HepG2 (cell line): Measurements from ENCODE around the gene BTBD17. TPM values are rescaled to one million over a fixed set of nuclear protein-coding genes. Genes with fewer than 3 reads are reported as not detected.

Source experiments
- ATF2 ChIP-seq: sonication (generic); formaldehyde crosslinking; IDR thresholded peaks from 2 replicates; pipeline ENCODE4 v1.4.0; 2020; ENCODE audit warnings: missing genetic modification reagents
- ATF7 ChIP-seq, 2 experiments: fragments of 450-650 bp in 1 of 2; sonication (generic) in 1 of 2; formaldehyde crosslinking in 1 of 2; IDR thresholded peaks; 2 replicates each; pipeline versions ENCODE4 v1.4.0 to v1.6.1; 2016 to 2020; ENCODE audit warnings: antibody characterized with exemption in 1 of 2, mild to moderate bottlenecking in 1 of 2, missing genetic modification reagents in 1 of 2
- BCL3 ChIP-seq: sonication (generic); formaldehyde crosslinking; IDR thresholded peaks from 2 replicates; pipeline ENCODE4 v1.5.1; 2020; ENCODE audit warnings: mild to moderate bottlenecking, missing genetic modification reagents, moderate library complexity
- CSRNP1 ChIP-seq: sonication (generic); formaldehyde crosslinking; IDR thresholded peaks from 2 replicates; pipeline ENCODE4 v1.8.1; 2023; ENCODE audit warnings: mild to moderate bottlenecking, missing genetic modification reagents
- DMAP1 ChIP-seq: IDR thresholded peaks from 2 replicates; pipeline ENCODE4 v1.6.1; 2016
- JUNB ChIP-seq: sonication (generic); formaldehyde crosslinking; IDR thresholded peaks from 2 replicates; pipeline ENCODE4 v1.8.0; 2022; ENCODE audit warnings: missing genetic modification reagents, mild to moderate bottlenecking, borderline replicate concordance
- KDM2A ChIP-seq: sonication (generic); formaldehyde crosslinking; IDR thresholded peaks from 2 replicates; pipeline ENCODE4 v1.4.0; 2020; ENCODE audit warnings: low read depth, missing genetic modification reagents, borderline replicate concordance
- KMT2A ChIP-seq: sonication (generic); formaldehyde crosslinking; IDR thresholded peaks from 2 replicates; pipeline ENCODE4 v1.4.0; 2020; ENCODE audit warnings: missing genetic modification reagents
- MAFF ChIP-seq: IDR thresholded peaks from 2 replicates; pipeline ENCODE4 v1.6.1; 2011; ENCODE audit warnings: low read depth, low read length, improper control_type of control experiment
- POLR2AphosphoS2 ChIP-seq: IDR thresholded peaks from 2 replicates; pipeline ENCODE4 v1.6.1; 2011; ENCODE audit warnings: low read depth, low read length, improper control_type of control experiment
- RAD21 ChIP-seq: fragments of 450-650 bp; formaldehyde crosslinking; IDR thresholded peaks from 2 replicates; pipeline ENCODE4 v1.5.0; 2020; ENCODE audit warnings: mild to moderate bottlenecking
- RXRB ChIP-seq: IDR thresholded peaks from 2 replicates; pipeline ENCODE4 v1.6.1; 2016; ENCODE audit warnings: borderline replicate concordance, missing genetic modification reagents, missing compliant biosample characterization
- SKIL ChIP-seq: sonication (generic); formaldehyde crosslinking; IDR thresholded peaks from 2 replicates; pipeline ENCODE4 v1.8.0; 2022; ENCODE audit warnings: missing genetic modification reagents, mild to moderate bottlenecking, moderate library complexity, borderline replicate concordance
- SMAD1 ChIP-seq: sonication (generic); formaldehyde crosslinking; IDR thresholded peaks from 2 replicates; pipeline ENCODE4 v1.4.0; 2020; ENCODE audit warnings: missing genetic modification reagents, low read depth, mild to moderate bottlenecking, borderline replicate concordance
- SOX5 ChIP-seq: IDR thresholded peaks from 2 replicates; pipeline ENCODE4 v1.6.1; 2016; ENCODE audit warnings: borderline replicate concordance
- SRSF1 ChIP-seq: fragments of 200-400 bp; formaldehyde crosslinking; optimal IDR thresholded peaks from 2 replicates; pipeline ENCODE3; 2017; ENCODE audit warnings: mild to moderate bottlenecking, low read depth, low read length, moderate library complexity
- TCF12 ChIP-seq, 2 experiments: fragments of 450-650 bp in 1 of 2; sonication (generic) in 1 of 2; formaldehyde crosslinking in 1 of 2; IDR thresholded peaks; 2 replicates each; pipeline versions ENCODE4 v1.6.1 to v1.8.0; 2017 to 2022; ENCODE audit warnings: antibody characterized with exemption in 1 of 2, mild to moderate bottlenecking in 1 of 2, missing genetic modification reagents in 1 of 2, moderate library complexity in 1 of 2
- ZGPAT ChIP-seq: IDR thresholded peaks from 2 replicates; pipeline ENCODE4 v1.6.1; 2016; ENCODE audit warnings: mild to moderate bottlenecking
- ZIK1 ChIP-seq: sonication (generic); formaldehyde crosslinking; IDR thresholded peaks from 2 replicates; pipeline ENCODE4 v1.5.0; 2020; ENCODE audit warnings: mild to moderate bottlenecking, low read depth, missing genetic modification reagents, borderline replicate concordance
- ZNF501 ChIP-seq: sonication (generic); formaldehyde crosslinking; IDR thresholded peaks from 2 replicates; pipeline ENCODE4 v1.5.1; 2020; ENCODE audit warnings: mild to moderate bottlenecking, moderate library complexity, missing genetic modification reagents
- ZNF740 ChIP-seq: sonication (generic); formaldehyde crosslinking; IDR thresholded peaks from 2 replicates; pipeline ENCODE4 v1.4.0; 2020; ENCODE audit warnings: missing genetic modification reagents
- polyA plus RNA-seq, 8 experiments: library from polyadenylated mRNA; depleted of rRNA in 3 of 8; stranded (reverse) in 7 of 8; unstranded in 1 of 8; fragments of >200 nt; fragmentation: Illumina TruSeq in 4 of 8; extraction: Trizol in 4 of 8; gene quantifications; 2 replicates each; pipeline versions ENCODE4 v1.2.1 to v1.2.3, GENCODE V29; 2011 to 2016; ENCODE audit warnings: low read depth in 4 of 8, missing spikeins in 1 of 8, mixed read lengths in 1 of 8; ENCODE audit not compliant: insufficient read depth in 1 of 8
- total RNA-seq, 5 experiments: library from RNA; depleted of rRNA; stranded (reverse); fragments of >200 nt; fragmentation: Illumina TruSeq; extraction: Trizol; gene quantifications; 2 replicates each; pipeline ENCODE4 v1.2.3, GENCODE V29; 2016; ENCODE audit warnings: low read depth in 1 of 5

The BTBD17 gene
- total and polyA plus RNA-seq, 2 of the 13 experiments (the other 11 are each of a cell fraction or from before 2014, with no cell fraction given), result not detected

GRCh38 chr17:74368341-74369081 is 6.8 kb upstream of the BTBD17 start (continued):
- TF ChIP-seq ZNF740 (CRISPR knock-in tag) (peak; percentile 87), KMT2A (no peak), ZNF501 (peak; percentile 67), SOX5 (no peak), MAFF (no peak), KDM2A (CRISPR knock-in tag) (peak; percentile 48; the same call in 1 of the 2 replicates), SKIL (no peak), SMAD1 (CRISPR knock-in tag) (0 out of 2 replicates have a peak, but pooled peaks have one; percentile 26), CSRNP1 (no peak), JUNB (CRISPR knock-in tag) (no peak), ZGPAT (no peak), TCF12 (IDR thresholded peaks at IDR 0.05) (no peak), TCF12 (CRISPR knock-in tag; IDR thresholded peaks at IDR 0.05) (no peak), ATF2 (CRISPR knock-in tag) (no peak), SRSF1 (peak; percentile 91), BCL3 (no peak), POLR2AphosphoS2 (no peak), ATF7 (IDR thresholded peaks at IDR 0.05) (no peak), ATF7 (CRISPR knock-in tag; IDR thresholded peaks at IDR 0.05) (no peak), DMAP1 (no peak), ZIK1 (CRISPR knock-in tag) (no peak), RAD21 (CRISPR knock-in tag) (peak; percentile 89), RXRB (CRISPR knock-in tag) (no peak)
